H9 (cell line): ENCODE data around the gene ZNHIT2. TPM values are rescaled to one million over a fixed set of nuclear protein-coding genes. Genes with fewer than 3 reads are reported as not detected.

Experiments used
- DNase-seq: peaks from one replicate; pipeline ENCODE4 v3.0.0-alpha.2; 2017
- H2AFZ ChIP-seq: one replicate; pipeline ENCODE4 v1.6.1; 2013; ENCODE audit warnings: mild to moderate bottlenecking, low read length, control low read depth, moderate library complexity
- H2AK5ac ChIP-seq: 2 replicates; pipeline ENCODE4 v1.6.1; 2013; ENCODE audit warnings: low read length, control low read depth, mixed read lengths; ENCODE audit not compliant: insufficient read length
- H2BK120ac ChIP-seq: one replicate; pipeline ENCODE4 v1.6.1; 2013; ENCODE audit warnings: low read depth, mild to moderate bottlenecking, low read length, control low read depth, inconsistent platforms; ENCODE audit not compliant: poor library complexity, severe bottlenecking
- H2BK12ac ChIP-seq: 2 replicates; pipeline ENCODE4 v1.6.1; 2013; ENCODE audit warnings: low read length, control low read depth, mixed read lengths, low read depth; ENCODE audit not compliant: insufficient read length
- H2BK15ac ChIP-seq: 2 replicates; pipeline ENCODE4 v1.6.1; 2013; ENCODE audit warnings: low read depth, low read length, control low read depth
- H2BK20ac ChIP-seq: one replicate; pipeline ENCODE4 v1.6.1; 2013; ENCODE audit warnings: low read depth, mild to moderate bottlenecking, low read length, control low read depth, inconsistent platforms; ENCODE audit not compliant: poor library complexity, severe bottlenecking
- H2BK5ac ChIP-seq: 2 replicates; pipeline ENCODE4 v1.6.1; 2013; ENCODE audit warnings: low read length, control low read depth, mixed read lengths; ENCODE audit not compliant: insufficient read length
- H3K14ac ChIP-seq: 2 replicates; pipeline ENCODE4 v1.6.1; 2013; ENCODE audit warnings: low read length, control low read depth; ENCODE audit not compliant: insufficient read depth
- H3K18ac ChIP-seq: 2 replicates; pipeline ENCODE4 v1.6.1; 2013; ENCODE audit warnings: low read depth, mild to moderate bottlenecking, mixed read lengths, low read length, control low read depth; ENCODE audit not compliant: insufficient read length
- H3K23ac ChIP-seq: 2 replicates; pipeline ENCODE4 v1.6.1; 2013; ENCODE audit warnings: low read length, control low read depth, mixed read lengths, low read depth; ENCODE audit not compliant: insufficient read length
- H3K23me2 ChIP-seq: 2 replicates; pipeline ENCODE4 v1.6.1; 2013; ENCODE audit warnings: low read depth, mild to moderate bottlenecking, mixed read lengths, low read length, control low read depth; ENCODE audit not compliant: insufficient read length, poor library complexity, severe bottlenecking
- H3K27ac ChIP-seq: 2 replicates; pipeline ENCODE4 v1.5.1; 2013; ENCODE audit warnings: low read length, control low read depth, mixed read lengths, low read depth; ENCODE audit not compliant: insufficient read length
- H3K27me3 ChIP-seq: 2 replicates; pipeline ENCODE4 v1.6.1; 2013; ENCODE audit warnings: low read length, control low read depth, inconsistent platforms; ENCODE audit not compliant: insufficient read depth
- H3K4ac ChIP-seq: 2 replicates; pipeline ENCODE4 v1.6.1; 2013; ENCODE audit warnings: low read depth, mild to moderate bottlenecking, control low read depth, inconsistent platforms, low read length, moderate library complexity
- H3K4me1 ChIP-seq: 2 replicates; pipeline ENCODE4 v1.6.1; 2013; ENCODE audit warnings: low read length, control low read depth, inconsistent platforms; ENCODE audit not compliant: insufficient read depth
- H3K4me2 ChIP-seq: 2 replicates; pipeline ENCODE4 v1.6.1; 2013; ENCODE audit warnings: low read length, control low read depth, mixed read lengths; ENCODE audit not compliant: insufficient read length, insufficient read depth
- H3K56ac ChIP-seq: 2 replicates; pipeline ENCODE4 v1.6.1; 2013; ENCODE audit warnings: low read depth, mild to moderate bottlenecking, mixed read lengths, low read length, control low read depth; ENCODE audit not compliant: insufficient read length
- H3K79me1 ChIP-seq: 2 replicates; pipeline ENCODE4 v1.6.1; 2013; ENCODE audit warnings: low read depth, mild to moderate bottlenecking, moderate library complexity, low read length, control low read depth, inconsistent platforms; ENCODE audit not compliant: insufficient read depth, poor library complexity, severe bottlenecking
- H3K79me2 ChIP-seq: 2 replicates; pipeline ENCODE4 v1.6.1; 2013; ENCODE audit warnings: low read length, control low read depth, inconsistent platforms; ENCODE audit not compliant: insufficient read depth
- H3K9ac ChIP-seq: 2 replicates; pipeline ENCODE4 v1.6.1; 2013; ENCODE audit warnings: low read length, control low read depth, mixed read lengths; ENCODE audit not compliant: insufficient read length; ENCODE audit errors: extremely low read depth
- H3K9me3 ChIP-seq: one replicate; pipeline ENCODE4 v1.6.1; 2013; ENCODE audit warnings: low read depth, low read length, inconsistent platforms; ENCODE audit not compliant: control insufficient read depth
- H3T11ph ChIP-seq: one replicate; pipeline ENCODE4 v1.6.1; 2013; ENCODE audit warnings: mild to moderate bottlenecking, low read length, control low read depth, inconsistent platforms
- H4K20me1 ChIP-seq: one replicate; pipeline ENCODE4 v1.6.1; 2013; ENCODE audit not compliant: control insufficient read depth, insufficient read length, insufficient read depth
- H4K5ac ChIP-seq: 2 replicates; pipeline ENCODE4 v1.6.1; 2013; ENCODE audit warnings: low read depth, mild to moderate bottlenecking, mixed read lengths, low read length, control low read depth; ENCODE audit not compliant: insufficient read length
- H4K8ac ChIP-seq: replicated peaks from 2 replicates; pipeline ENCODE4 v1.6.1; 2013; ENCODE audit warnings: low read length, control low read depth, mixed read lengths, low read depth; ENCODE audit not compliant: insufficient read length
- H4K91ac ChIP-seq: 2 replicates; pipeline ENCODE4 v1.6.1; 2013; ENCODE audit warnings: low read depth, mild to moderate bottlenecking, moderate library complexity, mixed read lengths, low read length, control low read depth; ENCODE audit not compliant: insufficient read length
- H3K27ac Mint-ChIP-seq, 3 experiments: 2 replicates in 2 of 3; 3 replicates in 1 of 3; pipeline ENCODE4 v1.8.0; 2020 to 2021; ENCODE audit warnings: mixed read lengths in 3 of 3, mild to moderate bottlenecking in 1 of 3, moderate library complexity in 1 of 3
- H3K27me3 Mint-ChIP-seq: 2 replicates; pipeline ENCODE4 v1.8.0; 2021; ENCODE audit warnings: low read depth, mild to moderate bottlenecking, moderate library complexity, mixed read lengths
- H3K36me3 Mint-ChIP-seq, 3 experiments: 2 replicates in 2 of 3; 3 replicates in 1 of 3; pipeline ENCODE4 v1.8.0; 2020 to 2021; ENCODE audit warnings: low read depth in 3 of 3, mixed read lengths in 3 of 3; ENCODE audit not compliant: insufficient read depth in 1 of 3
- H3K4me1 Mint-ChIP-seq, 2 experiments: 2 replicates each; pipeline ENCODE4 v1.8.0; 2020; ENCODE audit warnings: mixed read lengths in 2 of 2
- H3K4me3 Mint-ChIP-seq, 2 experiments: 2 replicates in 1 of 2; 3 replicates in 1 of 2; pipeline ENCODE4 v1.8.0; 2020 to 2021; ENCODE audit warnings: mild to moderate bottlenecking in 2 of 2, mixed read lengths in 2 of 2, moderate library complexity in 1 of 2
- H3K9me3 Mint-ChIP-seq, 2 experiments: 2 replicates in 1 of 2; 3 replicates in 1 of 2; pipeline ENCODE4 v1.8.0; 2020; ENCODE audit warnings: mild to moderate bottlenecking in 2 of 2, mixed read lengths in 2 of 2, moderate library complexity in 1 of 2
- WGBS: extraction: QIAGEN DNeasy Blood & Tissue Kit; methylation state at CpG from one replicate; pipeline ENCODE4 v1.1.7; 2013; ENCODE audit warnings: missing lambda C conversion rate, low lambda C conversion rate, mixed read lengths; ENCODE audit not compliant: insufficient read length; ENCODE audit errors: extremely low coverage; 5-methylcytosine and 5-hydroxymethylcytosine counted together
- total RNA-seq: library from RNA; stranded (reverse); gene quantifications from 2 replicates; pipeline ENCODE4 v1.2.1, GENCODE V29; 2021
- TF ChIP-seq, protein P1 (sequence below): fragments of 200-600 bp; sonication (generic); conservative IDR thresholded peaks from 3 replicates; pipeline ENCODE4 v1.8.0; 2021; ENCODE audit warnings: antibody characterized with exemption, mild to moderate bottlenecking

The ZNHIT2 gene
- total RNA-seq, 1 experiment from 2014 or later, result 18.3 TPM

DNA sequence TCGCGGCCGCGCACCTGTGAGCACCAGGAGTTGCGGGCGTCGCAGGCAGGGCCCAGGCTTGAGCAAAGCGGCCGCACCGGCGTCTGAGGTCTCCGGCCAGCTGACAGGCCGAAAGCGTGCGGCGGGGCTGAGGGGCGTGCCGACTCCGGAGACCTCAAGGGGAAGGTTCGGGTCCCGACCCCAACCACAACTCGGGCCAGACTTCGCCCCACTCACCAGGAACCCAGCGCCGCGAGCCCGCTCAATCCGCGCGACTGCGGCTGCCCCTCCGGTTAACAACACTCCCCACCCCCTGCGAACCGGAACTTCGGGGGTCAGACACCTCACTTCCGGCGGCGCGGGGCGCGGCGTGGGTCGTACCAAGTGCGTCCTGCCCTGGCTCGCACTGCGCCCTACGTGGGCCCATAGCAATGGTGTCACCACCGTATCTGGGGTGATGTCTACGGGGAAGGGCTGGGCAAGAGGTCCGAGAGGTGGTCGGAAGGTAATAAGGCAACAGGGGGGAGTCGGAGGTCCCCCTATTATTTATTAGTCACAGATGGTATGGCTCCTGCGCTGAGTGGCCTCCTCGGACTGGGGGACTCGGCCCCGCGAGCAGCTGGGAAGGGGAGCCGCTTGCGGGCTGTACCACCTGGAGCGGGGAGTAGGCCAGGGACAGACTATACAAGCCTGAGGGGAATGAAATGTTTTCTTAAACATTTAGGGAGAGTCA lies 16.9 kb upstream of the ZNHIT2 start, which contains the start of gene SYVN1:
TSS of gene SYVN1 (minus strand) at position 280 of the 712 bp plus-strand sequence. CDS start 918 bp downstream, outside the sequence.
- no CpG with 5 or more reads among the region's 60 CpGs for WGBS
- Mint-ChIP-seq H3K36me3 (peaks cover 5 to 31% (median 26%) of the 10 kb centered on the region in 3 experiments; a peak in 6 of 7 replicates), H3K4me3 (peak within 1 kb of the TSS; percentile 93 to 95), H3K4me1 (peaks cover 19 to 23% of the 10 kb centered on the region in 2 experiments), H3K27ac (peak within 1 kb of the TSS; percentile 100), H3K27me3 (peaks cover 2% of the 10 kb centered on the region; the same call in 1 of the 2 replicates), H3K9me3 (no peaks in the 10 kb centered on the region; a peak in 1 of 5 replicates)
- TF ChIP-seq, protein P1, sequence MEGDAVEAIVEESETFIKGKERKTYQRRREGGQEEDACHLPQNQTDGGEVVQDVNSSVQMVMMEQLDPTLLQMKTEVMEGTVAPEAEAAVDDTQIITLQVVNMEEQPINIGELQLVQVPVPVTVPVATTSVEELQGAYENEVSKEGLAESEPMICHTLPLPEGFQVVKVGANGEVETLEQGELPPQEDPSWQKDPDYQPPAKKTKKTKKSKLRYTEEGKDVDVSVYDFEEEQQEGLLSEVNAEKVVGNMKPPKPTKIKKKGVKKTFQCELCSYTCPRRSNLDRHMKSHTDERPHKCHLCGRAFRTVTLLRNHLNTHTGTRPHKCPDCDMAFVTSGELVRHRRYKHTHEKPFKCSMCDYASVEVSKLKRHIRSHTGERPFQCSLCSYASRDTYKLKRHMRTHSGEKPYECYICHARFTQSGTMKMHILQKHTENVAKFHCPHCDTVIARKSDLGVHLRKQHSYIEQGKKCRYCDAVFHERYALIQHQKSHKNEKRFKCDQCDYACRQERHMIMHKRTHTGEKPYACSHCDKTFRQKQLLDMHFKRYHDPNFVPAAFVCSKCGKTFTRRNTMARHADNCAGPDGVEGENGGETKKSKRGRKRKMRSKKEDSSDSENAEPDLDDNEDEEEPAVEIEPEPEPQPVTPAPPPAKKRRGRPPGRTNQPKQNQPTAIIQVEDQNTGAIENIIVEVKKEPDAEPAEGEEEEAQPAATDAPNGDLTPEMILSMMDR, result no peak
- Histone ChIP-seq H2AK5ac (no peak within 1 kb of the TSS), H3K18ac (peak within 1 kb of the TSS; percentile 98), H3K9me3 (no peaks in the 10 kb centered on the region), H3K56ac (peak within 1 kb of the TSS; percentile 28), H4K8ac (peak within 1 kb of the TSS; percentile 62), H2BK120ac (no peak within 1 kb of the TSS), H2AFZ (no peak within 1 kb of the TSS), H3K27ac (peak within 1 kb of the TSS; percentile 71), H3K4me2 (peak within 1 kb of the TSS; percentile 58), H3K4me1 (no peaks in the 10 kb centered on the region), H3K4ac (no peak within 1 kb of the TSS), H4K20me1 (no peaks in the 10 kb centered on the region), H2BK12ac (peak within 1 kb of the TSS; percentile 58), H2BK15ac (no peak within 1 kb of the TSS), H3K23me2 (peaks cover 14% of the 10 kb centered on the region), H2BK20ac (no peak within 1 kb of the TSS), H3K14ac (peak within 1 kb of the TSS; percentile 94), H3K9ac (peak within 1 kb of the TSS; percentile 96), H3T11ph (no peak within 1 kb of the TSS), H3K79me1 (no peaks in the 10 kb centered on the region), H4K5ac (peak within 1 kb of the TSS; percentile 74), H3K79me2 (no peaks in the 10 kb centered on the region), H3K27me3 (no peaks in the 10 kb centered on the region), H2BK5ac (peak within 1 kb of the TSS; percentile 77), H3K23ac (no peak within 1 kb of the TSS), H4K91ac (no peak within 1 kb of the TSS)
- peak; percentile 83 for DNase-seq
